ENCODE measurements around the gene ISG20L2. TPM values are rescaled to one million over a fixed set of nuclear protein-coding genes. Genes with fewer than 3 reads are reported as not detected.

Gene ISG20L2
- total RNA-seq, 1 donor from 2014 or later, result 6.3 TPM

DNA sequence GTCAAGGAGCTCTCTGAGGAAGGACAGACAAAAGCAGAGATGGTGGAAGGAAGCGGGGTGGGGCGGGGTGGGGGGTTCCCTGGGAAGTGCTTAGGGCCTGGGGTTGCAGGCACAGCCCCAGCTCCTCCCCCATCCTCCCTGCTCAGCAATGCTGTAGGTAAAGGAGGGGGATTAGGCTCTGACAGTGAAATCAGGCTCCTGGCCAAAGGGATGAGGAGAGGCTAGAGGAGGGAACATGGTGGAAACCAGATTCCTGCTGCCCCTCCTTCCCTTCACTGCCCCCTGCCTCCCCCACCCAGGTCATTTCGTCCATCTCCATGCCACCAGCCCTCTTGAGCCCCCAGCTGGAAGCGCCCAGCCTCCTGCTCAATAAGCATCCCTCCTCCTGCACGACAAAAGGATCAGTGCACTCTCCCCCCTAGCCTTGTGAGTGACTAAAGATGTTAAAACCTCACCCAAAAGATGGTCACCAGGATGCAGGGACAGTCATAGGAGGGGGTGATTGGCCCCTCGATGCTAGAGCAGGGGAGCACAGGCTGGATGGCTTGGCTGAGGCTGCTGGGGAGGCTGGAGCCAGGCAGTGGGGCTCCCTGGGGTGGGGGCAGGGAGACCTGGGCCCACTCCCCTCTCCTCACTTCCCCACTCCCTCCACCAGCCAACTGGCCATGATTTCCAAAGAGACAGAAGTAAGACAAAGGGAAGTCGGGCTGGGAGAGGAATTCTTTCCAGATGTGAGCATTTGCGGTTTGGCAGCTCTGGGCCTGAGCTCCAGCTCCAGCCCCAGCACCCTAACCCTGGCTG lies 20.9 kb downstream of the ISG20L2 start:
- DNase-seq (ENCODE audit: low read depth in 2 of 2), result no peak

DNA sequence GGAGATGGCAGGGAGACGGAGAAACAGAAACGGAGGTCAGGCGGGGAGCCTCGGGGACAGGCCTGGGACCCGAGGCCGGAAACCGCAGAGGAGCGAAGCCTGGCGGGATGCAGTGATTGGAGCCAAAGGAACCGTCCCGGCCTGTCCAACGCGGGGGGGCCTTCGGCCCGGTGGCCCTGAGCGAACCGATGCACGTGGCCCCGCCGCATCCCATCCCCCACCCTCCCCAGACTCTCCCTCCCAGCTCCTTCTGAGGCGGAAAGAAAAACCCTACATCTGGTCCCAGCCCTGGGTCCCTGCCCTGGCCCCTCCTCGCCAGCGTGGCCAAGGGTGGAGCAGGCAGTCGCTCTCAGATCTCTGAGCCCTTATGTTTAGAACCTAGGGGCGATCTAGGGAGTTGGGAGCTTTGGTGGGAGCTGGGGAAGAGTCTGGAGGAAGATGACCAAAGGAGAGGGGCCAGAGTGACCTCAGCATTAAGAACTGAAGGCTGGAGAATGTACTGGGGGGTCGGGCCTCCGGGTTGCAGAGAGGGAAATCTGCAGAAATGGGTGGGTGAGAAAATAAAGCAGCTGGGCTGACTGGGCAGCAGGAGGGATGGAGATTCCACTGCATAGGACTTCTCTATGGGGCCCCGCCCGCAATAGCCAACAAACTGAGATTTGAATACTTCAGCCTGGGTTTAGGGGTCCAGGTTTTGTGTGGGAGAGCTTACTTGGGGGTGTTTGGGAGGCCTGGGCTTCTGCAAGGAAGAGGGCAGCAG lies 21.7 kb downstream of the ISG20L2 start:
- no peak for DNase-seq (ENCODE audit: low read depth in 2 of 2)

DNA sequence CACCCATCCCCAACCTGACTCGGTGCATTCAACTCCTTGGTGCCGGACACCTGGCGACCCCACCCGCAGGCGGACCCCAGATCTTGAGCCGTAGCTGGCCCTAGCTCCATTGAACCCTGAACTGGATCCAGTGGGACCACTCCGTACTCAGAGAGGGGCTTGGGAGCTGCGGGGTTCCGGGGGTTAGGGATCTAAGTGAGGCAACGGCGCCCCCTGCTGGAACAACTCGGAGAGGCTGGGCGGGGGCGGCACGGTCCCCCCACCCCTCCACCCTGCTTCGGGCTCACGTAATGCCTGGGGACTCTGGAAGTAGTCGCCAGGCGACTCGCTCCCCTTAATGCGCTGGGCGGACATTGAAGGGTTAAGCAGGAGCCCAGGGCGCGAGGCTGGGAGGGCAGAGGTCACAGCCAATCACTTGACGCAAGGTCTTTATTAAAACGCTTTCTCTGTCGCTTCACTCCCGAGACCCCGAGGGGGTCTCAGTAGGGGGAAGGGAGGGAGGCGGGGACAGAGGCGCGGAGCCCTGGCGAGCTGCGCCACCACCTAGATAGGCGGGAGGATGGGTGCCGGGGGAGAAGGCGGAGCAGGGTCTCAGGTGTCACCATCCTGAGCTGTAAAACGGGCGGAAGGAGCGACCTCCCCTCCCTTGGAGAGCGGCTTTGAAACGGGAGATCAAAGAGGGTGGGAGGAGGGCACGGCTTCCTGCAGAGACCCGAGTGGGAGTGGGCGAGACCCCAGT lies 22.5 kb downstream of the ISG20L2 start:
- peak; percentile 43 to 61 for DNase-seq (ENCODE audit: low read depth in 2 of 2)

DNA sequence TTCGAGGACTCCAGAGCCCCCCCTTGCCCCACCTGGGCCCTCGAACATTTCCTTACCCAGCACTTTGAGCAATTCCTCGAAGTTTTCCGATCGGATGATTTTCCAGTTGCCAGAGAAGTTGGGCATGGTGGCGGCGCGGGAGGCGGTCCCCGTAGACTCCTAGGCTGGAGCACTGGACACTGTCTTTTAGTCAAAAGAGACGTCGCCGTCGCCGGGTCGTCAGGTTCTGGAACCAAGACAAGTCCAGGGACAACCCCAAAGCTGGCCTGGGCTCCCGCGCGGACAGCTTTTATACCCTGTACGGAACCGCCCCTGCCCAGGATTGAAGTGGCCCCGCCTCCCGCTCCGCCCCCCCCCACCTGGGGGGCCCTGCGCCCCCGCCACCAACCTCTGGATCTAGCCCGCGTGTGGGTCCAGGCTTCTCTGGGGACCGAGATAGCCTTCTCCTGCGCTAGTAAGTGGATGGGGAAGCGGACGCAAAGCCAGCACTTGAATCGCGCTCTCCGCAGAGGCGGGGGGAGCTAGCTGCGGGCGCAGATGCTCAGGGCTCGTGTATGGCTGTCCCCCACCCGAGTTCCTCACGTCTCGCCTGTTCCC lies 23.1 kb downstream of the ISG20L2 start, which contains the start of gene CRABP2:
Gene CRABP2 (minus strand): TSS at position 263 of the 597 bp plus-strand sequence. CDS start 137 bp downstream, at position 126.
- DNase-seq (ENCODE audit: low read depth in 2 of 2), result no peak

DNA sequence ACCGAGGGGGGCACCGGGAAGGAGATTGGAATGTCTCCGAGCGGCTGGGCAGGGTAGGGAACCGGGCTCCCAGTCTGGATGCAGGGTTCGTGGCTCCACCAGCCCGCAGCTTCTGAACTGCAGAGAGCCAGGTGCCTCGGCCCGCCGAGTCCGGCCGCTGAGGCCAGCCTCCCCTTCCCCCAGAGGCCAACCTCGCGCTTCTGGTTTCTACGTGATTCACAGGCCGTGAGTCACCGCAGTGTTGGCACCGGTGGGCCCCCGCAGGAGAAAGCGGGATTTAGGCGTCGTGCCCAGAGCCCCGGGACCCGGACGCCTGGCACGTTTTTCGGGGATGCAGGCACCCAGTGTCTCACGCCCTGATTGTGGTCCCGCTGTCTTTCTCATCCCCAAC lies 23.6 kb downstream of the ISG20L2 start:
- peak; percentile 63 to 72 for DNase-seq (ENCODE audit: low read depth in 2 of 2)

DNA sequence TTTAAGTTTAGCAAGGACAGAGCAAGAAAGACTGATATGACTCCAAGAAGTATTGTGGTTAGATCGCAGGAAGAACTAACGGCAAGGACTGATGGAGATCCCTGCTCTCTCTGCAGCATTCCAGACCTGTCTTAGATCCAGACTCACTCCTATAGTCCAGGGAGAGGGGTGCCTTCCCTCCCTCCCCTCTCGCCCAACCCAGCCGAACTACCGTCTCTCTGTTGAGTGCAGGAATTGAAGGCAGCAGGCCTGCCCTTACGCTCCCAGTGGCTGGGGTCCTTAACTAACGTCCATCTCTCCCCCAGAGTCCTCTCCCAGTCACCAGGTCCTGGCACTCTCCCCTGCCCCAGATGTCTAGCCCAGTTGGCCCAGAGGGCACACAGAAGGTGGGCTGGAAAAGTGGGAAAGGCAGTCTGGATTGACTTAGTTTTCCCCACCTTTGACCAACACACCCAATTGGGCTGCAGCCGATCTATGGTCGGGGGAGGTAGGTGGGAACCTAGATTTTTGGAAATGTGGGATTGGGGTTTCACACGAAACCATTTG lies 24.3 kb downstream of the ISG20L2 start:
- DNase-seq (ENCODE audit: low read depth in 2 of 2), result no peak

DNA sequence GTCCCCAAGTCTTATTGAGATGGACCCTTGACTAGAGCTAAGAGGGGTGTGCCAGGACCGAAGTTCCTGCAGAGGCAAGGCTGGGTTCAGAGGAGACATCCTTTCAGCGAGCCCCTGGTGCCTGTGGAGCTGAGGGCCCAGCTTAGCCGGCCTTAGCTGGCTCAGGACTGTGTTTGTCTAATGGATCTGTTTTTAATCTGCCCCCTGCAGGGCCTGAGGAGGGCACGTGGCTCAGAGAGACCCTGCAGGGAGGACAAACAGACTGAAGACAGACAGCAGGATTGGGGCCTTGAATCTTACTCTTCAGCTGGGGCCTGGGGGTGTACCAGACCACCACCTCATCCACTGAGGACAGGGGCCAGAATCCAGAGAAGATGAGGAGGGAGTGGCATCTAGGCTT lies 24.8 kb downstream of the ISG20L2 start:
- DNase-seq (ENCODE audit: low read depth in 2 of 2), result no peak

DNA sequence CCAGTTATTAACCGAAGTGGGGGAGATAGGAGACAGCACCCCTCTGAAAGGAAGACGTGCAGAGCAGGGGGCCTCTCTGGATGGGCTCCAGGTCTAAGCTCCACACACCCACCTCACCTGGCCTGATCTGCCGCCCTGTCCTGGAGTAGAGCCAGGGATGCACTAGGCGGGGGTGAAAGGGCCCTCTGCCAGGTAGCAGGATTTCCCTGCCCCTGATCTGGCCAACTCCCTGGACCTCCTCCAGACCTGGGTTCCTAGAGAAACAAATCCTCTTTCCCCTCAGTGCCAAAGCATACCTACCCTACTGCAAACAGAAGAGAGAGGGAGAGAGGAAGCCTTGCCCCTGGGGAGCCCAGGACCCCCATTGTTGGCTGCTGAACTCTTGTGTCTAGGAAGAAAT lies 25.2 kb downstream of the ISG20L2 start:
- DNase-seq (ENCODE audit: low read depth in 2 of 2), result no peak

DNA sequence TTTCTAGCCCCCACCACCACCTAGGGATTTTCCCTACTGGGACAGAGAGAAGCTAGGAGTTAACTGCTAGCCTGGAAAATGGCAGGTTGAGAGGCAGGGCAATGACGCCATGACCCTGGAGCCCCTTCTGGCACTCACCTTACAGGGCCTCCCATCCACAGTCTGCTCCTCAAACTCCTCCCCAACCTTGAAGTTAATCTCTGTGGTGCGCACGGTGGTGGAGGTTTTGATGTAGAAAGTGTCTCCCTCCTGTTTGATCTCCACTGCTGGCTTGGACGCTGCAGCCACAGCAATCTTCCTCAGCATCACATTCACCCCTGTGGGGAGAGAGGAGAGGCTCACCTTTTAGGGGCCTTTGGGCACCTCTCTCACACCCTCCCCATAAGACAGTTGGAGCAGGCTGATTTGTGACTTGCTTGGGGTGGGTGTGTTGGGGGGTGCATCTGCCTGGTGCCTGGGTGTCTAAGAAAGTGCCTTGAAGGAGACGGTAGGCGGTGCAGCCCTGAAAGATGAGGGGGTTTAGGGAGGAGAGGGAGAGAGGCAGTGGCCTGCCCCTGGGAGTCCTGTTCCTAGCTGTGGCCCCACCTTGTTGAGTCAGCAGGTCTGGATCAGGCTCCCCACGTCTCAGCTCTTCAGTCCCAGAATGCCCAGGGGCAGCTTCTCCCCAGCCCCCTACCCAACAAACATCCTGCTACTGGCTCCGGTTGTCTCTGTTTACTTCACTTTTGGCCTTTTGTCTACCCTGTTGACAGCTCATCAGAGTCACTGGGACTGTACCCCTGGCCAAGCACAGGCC lies 27.6 kb downstream of the ISG20L2 start:
- no peak for DNase-seq (ENCODE audit: low read depth in 2 of 2)

DNA sequence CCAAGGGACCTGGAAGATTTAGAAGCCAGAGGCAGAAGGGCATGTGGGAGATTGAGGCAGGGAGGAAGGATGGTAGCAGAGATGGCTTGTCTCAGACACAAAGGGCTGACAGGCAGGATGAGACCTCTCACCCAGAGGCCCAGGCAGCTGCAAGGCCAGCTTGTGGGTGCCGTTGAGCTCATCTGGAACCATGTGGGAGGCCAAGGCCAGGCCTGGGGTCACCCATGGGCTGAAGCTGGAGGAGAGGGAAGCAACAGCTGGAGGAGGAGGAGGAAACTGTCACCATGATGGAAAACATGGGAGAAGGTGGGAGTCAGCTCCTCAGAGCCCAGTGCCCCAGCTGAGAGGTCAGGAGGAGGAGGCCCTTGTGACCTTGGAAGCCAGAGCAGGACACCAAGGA lies 29.6 kb downstream of the ISG20L2 start:
- DNase-seq (ENCODE audit: low read depth in 2 of 2), result no peak

DNA sequence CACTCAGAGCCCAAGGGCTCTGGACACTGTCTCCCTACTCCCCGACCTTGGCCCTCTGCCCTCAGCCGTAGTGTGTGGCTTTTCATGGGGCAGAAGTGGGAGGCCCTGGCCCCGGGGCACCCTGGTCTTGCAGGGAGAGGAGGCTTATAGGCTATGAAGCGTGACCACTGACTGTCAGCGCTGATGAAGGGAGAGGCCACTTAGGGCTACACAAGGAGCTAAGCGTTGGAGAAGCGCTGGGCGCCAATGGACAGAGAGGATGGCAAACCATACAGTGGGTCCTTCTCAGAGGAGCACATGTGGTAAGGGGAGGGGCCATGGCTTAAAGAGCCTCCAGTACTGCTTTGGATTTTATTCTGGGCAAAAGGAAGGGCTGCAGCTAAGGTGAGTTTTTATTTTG lies 31.1 kb downstream of the ISG20L2 start:
- no peak for DNase-seq (ENCODE audit: low read depth in 2 of 2)

DNA sequence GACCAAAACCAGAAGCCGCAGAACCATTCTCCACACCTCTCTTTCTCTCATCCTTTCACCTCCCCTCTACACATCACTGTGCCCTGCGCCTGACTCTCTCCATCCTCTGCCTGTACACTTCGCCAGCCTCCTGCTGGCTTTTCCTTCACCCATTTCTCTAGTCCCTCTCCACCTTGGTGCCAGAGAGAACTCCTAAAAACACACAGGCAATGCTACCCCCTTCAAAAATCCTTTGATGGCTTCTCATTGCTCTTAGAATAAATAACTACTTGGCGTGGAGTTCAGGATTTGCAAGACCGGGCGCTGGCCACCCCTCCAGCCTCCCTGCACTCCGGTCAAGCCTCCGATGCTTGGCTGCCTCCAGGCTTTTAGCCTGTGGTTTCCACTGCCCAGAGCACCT lies 31.8 kb downstream of the ISG20L2 start:
- no peak for DNase-seq (ENCODE audit: low read depth in 2 of 2)

DNA sequence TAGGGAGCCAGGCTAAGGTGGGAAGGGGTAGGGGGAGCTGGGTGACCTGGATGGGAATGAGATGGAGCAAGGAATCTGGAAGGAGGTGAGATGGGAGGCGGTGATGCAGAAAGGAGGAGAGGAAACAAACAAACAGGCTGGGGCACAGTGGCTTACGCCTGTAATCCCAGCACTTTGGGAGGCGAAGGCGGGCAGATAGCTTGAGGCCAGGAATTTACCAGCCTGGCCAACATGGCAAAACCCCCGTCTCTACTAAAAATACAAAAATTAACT lies 33.9 kb downstream of the ISG20L2 start:
- DNase-seq (ENCODE audit: low read depth in 2 of 2), result no peak

DNA sequence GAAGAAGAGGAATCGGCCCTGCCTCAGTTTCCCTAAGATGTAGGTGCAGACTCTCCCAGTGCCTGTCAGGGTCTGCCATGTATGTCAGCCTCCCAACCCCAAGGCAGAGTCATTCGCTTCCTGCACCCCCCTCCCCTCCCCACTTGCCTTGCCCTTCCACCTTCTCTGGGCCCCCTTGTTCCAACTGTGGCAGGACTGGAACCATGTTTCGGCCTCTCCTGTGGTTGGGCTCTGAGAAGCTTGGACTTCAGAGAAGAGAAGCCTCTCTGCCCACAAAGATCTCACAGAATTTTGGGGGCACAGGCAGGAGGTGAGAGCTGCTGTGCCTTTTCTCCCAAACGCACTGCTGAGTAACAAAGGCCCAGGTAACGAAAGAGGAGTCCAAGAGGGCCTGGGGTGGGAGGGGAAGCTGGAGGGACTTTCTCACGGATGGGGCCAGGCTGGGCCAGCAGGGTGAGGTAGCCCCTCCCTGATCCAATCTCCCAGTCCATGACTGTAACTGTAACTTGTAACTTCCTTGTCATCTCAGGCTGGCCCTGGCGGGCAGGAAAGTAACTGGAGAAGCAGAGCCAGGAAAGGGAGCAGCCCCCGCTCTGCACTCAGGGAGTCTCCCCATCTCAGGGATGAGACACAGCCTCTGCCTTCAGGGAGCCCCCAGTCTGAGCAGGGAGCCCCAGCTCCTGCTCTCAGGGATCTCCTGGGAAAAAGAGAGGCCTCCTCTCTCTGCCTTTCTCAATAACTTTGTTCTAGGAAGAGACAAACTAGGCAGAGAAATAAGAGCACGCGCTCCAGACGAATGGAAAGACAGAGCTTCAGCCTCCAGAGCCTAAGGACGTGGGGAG lies 34.5 kb downstream of the ISG20L2 start:
- no peak for DNase-seq (ENCODE audit: low read depth in 2 of 2)

DNA sequence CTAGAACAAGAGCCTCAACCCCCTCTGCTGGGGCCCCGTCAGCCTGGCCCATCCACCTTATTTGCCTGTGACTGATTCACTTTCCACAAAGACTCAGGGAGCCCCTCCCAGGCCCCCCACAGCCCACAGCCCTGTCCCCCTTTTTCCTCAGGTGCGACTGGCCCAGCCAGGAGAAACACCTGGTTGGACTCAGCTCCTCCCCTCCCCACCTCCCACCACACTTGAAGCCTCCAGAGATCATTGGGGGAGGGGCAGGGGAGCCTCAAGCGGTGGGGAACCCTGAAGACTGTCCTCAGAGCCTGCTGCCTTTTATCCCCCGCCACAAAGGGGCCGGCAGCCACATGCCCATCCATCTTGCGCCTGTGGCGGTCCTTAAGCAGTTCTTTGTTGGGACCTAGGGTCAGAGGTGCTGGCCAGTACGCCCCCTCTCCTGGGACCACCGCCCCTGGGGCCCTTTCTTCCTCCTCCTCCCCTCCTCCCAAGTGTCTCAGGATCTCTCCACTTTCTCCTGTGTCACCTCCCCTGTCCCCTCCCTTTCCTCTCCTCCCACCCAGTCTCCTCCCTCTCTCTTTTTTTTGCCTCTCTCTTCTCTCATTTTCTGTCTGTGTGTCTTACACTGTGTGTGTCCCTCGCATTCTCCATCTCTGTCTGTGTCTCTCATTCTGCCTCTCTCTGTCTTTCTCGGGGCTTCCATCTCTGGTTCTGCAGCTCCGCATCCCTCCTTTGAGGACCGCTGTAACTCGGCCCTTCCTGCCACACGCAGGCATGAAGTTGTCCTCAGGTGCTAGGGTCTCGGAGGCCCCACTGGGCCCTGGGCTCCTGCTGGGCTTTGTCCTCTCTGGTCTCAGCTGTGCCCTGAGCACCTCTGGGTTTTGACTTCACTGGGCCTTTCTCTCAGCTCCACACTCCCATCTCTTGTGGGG lies 35.4 kb downstream of the ISG20L2 start:
- DNase-seq (ENCODE audit: low read depth in 2 of 2), result no peak

DNA sequence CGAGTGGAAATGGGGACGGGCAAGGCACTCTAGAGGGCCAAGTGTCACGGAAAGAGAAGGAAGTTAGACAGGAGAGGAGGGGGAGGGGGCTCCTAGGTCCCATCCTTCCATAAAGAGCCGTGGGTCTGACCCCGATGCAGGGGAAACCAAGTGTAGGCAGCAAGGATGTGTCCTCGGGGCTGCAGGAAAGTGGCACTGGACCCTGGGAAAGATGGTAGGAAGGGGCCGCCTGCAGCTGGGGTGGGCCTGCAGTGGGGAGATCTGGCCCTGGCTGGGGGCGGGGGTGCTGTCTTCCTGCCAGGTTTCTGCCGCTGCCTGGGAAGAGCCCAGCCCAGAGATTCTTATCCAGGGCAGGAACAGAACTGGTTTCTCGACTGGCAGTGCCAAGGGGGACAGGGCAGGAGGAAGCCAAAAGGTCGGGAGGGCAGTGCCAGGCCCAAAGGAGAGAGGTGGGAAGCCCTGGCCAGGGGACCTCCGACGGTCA lies 36.1 kb downstream of the ISG20L2 start:
- no peak for DNase-seq (ENCODE audit: low read depth in 2 of 2)

DNA sequence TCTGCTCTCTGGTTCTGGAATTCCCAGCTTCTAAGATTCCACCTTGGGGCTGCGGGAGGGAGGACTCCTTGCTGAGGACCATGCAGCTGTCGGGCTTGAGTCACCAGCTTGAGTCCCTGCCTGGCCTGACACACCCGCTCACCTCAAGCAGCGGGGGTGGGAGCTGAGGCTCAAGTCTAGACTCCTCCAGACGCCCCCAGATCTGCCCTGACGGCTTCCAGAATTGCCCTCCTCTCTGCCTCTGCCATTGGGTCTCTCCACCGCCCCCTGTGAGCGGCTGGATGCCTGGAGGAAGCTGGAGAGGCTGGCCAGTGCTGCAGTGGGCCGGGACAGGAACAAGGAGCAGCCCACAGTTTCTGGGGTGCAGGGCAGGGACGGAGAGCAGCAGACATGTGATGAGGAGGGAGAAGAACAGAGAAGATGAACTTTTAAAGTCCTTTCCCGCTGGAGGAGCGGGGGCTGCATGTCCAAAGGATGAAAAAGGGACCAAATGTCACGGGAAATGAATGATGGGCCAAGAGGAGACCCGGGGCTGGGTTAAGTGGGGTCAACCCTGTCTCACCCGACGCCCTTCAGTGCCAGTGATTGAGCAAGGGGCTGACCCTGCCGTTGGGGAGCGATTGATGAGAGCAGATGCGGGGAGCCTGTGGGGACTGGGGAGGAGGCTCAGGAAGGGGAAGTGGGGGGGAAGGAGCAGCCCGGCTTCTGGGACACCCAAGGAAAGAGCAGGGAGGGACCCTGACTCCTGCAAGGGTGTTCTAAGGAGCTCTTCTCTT lies 36.7 kb downstream of the ISG20L2 start:
- no peak for DNase-seq (ENCODE audit: low read depth in 2 of 2)

DNA sequence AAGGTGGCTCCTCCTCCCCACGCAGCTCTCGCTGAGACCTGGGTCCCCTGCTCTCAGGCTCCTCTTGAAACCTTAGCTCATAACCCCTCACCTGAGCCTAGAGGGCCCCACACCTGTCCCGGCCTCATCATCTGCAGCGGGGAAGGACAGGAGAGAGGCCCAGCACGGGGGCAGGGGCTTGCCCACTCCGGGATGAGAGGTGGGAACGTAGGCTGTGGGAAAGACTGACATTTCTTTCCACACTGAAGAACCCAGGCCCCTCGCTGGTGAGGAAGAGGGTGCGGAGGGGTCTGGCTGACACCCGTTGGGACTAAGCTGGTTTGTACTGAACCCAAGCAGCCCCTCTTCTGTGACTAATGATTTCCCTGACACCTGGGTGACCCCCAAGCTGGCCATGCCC lies 37.4 kb downstream of the ISG20L2 start:
- DNase-seq (ENCODE audit: low read depth in 2 of 2), result no peak
